Skin of body (tissue), 2 donors: ENCODE data around the gene UST. TPM values are rescaled to one million over a fixed set of nuclear protein-coding genes. Genes with fewer than 3 reads are reported as not detected.
"Not testable (repeated sequence)": the region's sequence is repeated elsewhere in the genome, so short reads cannot be mapped to it uniquely, and the experiment has no call there.

Experiments used
- DNase-seq: peaks from one replicate; lab custom pipeline; 2025; lab: John Stamatoyannopoulos, UW
- total RNA-seq: library from RNA; depleted of rRNA; stranded (reverse); fragments of >200 nt; gene quantifications from one replicate; pipeline ENCODE4 v1.2.3, GENCODE V29; 2014

Gene UST
- total RNA-seq, 1 donor from 2014 or later, result 25.0 TPM

GRCh38 chr6:148736774-148737412, 9.9 kb upstream of the UST start:
- no peak for DNase-seq

GRCh38 chr6:148737806-148738205, 9.0 kb upstream of the UST start:
- DNase-seq, result no peak

GRCh38 chr6:148738946-148739821, 7.6 kb upstream of the UST start:
- no peak for DNase-seq

- DNase-seq, result no peak
Measured at GRCh38 chr6:148739822-148740128, 7.1 kb upstream of the UST start.

GRCh38 chr6:148743476-148743875, 3.4 kb upstream of the UST start:
- no peak for DNase-seq

- no peak for DNase-seq
Measured at GRCh38 chr6:148745926-148746325, 904 bp upstream of the UST start.

GRCh38 chr6:148747145-148747470, 278 bp downstream of the UST start:
- DNase-seq, result peak; percentile 27

- DNase-seq, result no peak
Measured at GRCh38 chr6:148747471-148748165, 788 bp downstream of the UST start.

GRCh38 chr6:148749674-148750073, 2.8 kb downstream of the UST start:
- no peak for DNase-seq

- DNase-seq, result no peak
Measured at GRCh38 chr6:148750838-148751792, 4.3 kb downstream of the UST start.

GRCh38 chr6:148751793-148752170, 5.0 kb downstream of the UST start:
- no peak for DNase-seq

- DNase-seq, result not testable (repeated sequence)
Measured at GRCh38 chr6:148755379-148755778, 8.5 kb downstream of the UST start.

GRCh38 chr6:148757944-148758480, 11.2 kb downstream of the UST start:
- no peak for DNase-seq

- peak; percentile 21 for DNase-seq
Measured at GRCh38 chr6:148758492-148758891, 11.7 kb downstream of the UST start.

GRCh38 chr6:148760258-148760534, 13.4 kb downstream of the UST start:
- DNase-seq, result no peak

- peak; percentile 93 for DNase-seq
Measured at GRCh38 chr6:148760568-148761526, 14.0 kb downstream of the UST start.

- DNase-seq, result peak; percentile 69
Measured at GRCh38 chr6:148761527-148762011, 14.7 kb downstream of the UST start.

- DNase-seq, result no peak
Measured at GRCh38 chr6:148762231-148762630, 15.4 kb downstream of the UST start.

- DNase-seq, result not testable (repeated sequence)
Measured at GRCh38 chr6:148764259-148765020, 17.6 kb downstream of the UST start.
